Measurements from ENCODE around the gene ZNF879.
A peak's percentile ranks its signal among the peaks of the same experiment; 100 is the strongest.

ZNF879 gene

DNA sequence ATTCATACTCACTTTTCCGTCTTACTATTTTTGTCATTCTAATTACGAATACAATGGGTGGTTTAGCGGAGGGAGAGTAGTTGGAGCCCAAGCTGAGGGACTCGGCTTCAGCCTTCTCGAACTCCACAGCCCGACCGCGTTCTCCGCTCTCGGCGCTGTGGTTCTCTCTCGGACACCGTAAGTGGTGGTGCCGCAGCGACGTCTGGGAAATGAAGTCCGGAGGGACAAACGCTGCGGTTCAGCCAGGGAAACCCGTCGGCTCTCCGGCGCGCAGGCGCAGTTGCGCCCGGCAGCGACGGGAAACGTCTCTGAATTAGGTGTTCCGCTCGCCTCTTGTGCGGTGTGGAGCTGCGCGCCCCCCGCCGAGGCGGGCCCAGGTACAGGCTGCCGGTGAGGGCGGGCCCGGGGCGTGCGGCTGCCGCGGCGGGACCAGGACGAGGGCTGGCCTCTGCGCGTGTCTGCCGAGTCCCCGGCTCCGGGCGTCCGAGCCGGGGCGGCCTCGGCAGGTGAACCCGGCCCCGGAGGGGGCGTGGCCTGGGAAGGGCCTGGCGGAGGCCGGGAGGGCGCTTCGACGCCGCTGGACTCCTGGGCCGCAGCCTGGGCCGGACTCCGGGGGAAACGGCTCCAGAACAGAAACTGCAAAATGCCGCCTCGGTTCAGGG is at the start of gene ZNF879:
ZNF879 (plus strand) TSS at position 277 of the 662 bp plus-strand sequence. CDS start 1,201 bp downstream, outside the sequence.
- peak; percentile 96 for DNase-seq

DNA sequence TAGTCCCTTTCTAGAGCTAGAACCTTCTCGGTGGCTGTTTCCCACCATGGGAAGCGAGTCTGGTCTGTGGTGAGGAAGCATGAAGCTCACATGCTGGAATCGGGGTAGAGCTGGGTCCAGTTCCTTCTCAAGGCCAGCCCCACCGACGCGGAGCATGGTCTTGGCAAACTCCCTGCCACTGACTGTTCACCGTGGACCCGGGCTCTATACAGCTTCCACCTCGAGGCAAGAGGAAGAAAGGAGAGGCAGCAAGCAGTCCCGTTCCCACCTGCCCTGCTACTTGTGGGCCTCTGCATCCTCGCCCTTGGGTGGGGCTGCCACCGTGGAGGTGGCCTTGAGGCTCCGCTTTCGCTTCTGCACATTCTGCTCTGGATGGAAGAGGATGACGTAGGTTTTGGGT is 42.2 kb upstream of the ZNF879 start:
- no peak for DNase-seq

DNA sequence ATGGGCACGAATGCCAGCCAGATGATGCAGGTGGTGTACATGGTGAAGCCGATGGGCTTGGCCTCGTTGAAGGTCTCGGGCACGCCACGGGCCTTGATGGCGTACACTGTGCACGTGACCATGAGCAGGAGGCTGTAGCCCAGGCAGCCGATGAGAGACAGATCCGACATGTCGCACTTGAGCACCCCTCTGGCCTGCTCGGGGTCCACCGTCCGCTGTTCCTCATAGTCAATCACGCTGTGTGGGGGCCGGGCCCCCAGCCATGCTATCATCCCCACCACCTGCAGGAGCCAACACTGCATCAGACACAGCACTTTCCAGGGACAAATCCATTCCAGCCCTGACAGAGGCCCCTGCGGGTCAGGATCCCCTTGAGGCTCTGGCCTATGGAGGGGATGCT is 40.7 kb upstream of the ZNF879 start:
- no peak for DNase-seq

DNA sequence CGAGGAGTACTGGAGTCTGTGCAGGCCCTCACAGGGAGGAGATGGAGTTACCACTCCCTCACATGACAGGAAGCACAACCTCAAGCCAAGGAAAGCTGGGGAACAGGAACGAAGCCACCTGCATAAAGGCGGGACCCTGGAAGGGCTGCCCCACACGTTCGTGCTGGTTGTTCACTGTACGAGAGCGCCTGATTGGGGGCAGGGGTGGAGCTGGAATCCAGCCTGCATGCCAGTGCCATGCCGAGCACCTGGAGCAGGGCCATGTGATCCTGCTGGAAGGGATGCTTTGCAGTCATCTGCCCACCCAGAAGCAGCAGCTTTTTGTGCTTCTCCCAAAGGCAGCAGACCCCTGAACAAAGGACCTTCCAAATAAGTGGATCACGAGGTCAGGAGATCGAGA is 39.9 kb upstream of the ZNF879 start:
- no peak for DNase-seq

DNA sequence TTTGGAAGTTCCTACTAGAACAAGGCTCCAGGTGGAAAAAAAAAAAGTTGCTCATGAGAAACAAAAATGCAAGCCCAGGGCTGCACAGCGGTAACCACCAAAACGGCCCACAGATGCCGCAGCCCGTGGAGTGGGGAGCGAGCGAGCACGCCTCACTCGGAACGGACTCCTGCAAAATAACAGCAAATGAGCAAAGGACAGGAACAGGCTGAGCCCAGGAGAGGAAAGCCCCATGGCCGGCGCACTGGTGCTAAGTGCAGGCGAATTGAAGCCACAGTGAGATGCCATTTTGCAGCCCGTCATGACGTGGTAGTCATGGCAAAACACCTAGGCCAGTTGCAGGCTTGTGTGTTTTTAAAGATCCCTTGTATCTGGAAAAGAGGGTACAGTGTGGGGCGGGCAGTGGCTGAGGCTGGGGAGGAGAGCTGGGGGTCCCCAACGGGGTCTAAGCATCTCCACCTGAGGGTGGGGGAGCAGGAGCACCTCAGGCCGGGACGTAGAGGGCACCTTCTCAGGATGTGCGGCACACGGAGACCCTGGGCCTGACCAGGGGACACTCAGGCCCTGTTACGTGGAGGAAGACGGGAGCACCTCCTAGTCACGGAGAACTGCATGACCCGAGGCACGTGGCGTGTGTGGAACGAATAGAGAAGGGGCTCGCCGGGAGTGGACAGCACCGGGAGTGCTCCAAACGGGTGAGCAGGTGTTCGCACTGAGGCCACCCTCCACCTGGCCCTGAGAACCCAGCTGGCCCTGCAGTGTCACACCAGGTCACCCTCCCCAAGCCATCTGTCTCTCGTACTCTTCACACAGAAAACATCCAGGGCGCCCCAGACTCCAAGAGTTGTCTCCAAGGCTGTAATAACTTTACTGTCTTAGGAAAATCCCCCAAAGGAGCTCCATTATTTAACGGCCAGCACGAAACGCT is 39.2 kb upstream of the ZNF879 start:
- no peak for DNase-seq

DNA sequence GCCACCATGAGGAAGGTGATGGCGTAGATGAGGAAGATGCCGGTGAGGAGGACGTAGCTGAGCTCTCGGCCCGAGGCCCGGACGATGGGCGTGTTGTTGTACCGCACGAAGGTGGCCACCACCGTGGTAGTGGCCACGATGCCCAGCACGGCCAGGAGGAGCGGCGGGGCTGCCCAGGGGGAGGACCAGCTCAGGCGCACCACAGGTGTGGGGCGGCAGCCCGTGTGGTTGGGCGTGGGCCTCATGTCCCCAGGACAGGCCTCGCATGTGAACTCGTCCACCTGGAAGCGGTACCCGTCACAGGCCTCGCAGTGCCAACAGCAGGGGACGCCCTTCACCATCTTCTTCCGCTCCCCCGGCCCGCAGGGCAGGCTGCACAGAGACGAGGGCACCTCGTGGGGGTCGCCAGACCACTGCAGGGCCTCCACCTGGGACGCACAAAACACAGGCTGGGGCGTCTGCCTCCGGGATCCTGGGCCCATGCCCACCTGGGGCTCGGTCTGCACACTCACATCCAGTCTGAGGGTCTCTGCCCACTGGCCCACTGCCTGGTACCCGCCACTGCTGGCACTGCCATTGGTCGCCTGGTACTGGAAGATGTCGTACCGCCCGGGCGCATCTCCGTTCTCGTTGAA is 37.2 kb upstream of the ZNF879 start:
- DNase-seq: no peak

DNA sequence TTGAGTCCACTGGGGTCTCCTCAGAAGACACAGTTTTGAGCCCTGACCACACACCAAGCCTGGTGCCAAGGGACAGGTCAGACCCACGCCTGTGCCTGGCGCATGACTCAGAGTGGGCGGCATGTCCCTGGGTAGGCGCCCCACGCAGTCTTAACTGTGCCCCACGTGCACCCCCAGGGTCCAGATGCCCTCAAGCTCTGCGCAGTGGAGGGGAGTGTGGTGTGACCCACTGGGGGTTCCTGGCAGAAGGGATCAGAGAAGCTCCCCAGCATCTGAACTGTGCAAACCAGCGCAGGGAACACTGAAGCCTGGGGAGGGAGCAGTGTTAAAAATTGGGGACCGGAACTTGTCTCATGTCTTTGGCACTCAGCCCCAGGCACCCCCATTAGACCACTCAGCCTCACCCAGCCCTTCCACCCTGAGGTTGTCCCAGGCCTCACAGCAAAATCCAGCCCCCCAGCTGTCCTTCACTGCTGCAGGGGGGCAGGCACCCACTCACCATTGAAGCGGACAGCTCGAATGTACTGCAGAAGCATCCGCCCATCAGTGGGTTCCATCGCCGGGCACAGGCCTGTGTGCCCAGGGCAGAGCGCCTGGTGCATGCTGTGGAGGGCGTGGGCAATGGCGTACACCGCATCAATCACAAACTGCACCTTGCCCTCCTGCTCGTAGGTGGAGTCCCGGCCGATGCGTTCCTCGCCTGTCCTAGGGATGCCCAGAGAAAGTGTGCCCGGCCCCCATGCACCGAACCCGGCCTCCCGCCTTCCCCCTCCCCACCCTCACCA is 35.0 kb upstream of the ZNF879 start:
- DNase-seq: no peak

DNA sequence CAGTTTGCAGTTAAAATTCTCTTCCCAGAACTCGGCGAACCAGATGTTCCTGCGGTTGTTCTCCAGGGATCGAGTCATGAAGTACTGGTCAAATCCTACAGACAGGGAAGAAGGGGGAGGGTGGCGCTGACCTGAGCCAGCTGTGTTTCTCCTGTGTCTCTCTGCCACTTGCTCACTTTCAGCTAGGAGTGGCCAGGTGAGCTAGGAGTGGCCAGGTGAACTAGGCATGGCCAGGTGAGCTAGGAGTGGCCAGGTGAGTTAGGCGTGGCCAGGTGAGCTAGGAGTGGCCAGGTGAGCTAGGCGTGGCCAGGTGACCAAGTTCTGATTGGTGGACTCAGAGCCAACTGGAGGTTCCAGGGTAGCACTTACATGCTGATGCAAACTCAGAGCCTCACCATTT is 34.3 kb upstream of the ZNF879 start:
- no peak for DNase-seq

DNA sequence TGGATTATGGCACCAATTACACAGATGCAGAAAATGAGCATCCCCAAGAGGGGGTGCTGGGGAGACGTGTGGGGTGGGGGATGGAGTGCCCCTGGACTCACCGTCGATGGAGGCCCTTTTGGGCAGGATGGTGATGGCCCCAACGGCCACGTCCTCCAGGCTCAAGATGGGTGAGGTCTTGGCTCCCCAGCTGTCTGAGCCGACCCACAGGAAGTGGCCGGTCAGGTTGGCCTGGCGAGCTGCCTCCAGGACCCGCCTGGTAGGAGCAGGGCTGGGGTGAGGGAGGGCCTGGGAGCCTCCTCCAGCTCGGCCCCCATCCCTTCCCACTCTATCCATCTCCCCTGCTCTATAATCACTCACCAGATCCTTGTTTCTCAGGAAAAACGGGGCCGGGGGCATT is 33.1 kb upstream of the ZNF879 start:
- DNase-seq: no peak

DNA sequence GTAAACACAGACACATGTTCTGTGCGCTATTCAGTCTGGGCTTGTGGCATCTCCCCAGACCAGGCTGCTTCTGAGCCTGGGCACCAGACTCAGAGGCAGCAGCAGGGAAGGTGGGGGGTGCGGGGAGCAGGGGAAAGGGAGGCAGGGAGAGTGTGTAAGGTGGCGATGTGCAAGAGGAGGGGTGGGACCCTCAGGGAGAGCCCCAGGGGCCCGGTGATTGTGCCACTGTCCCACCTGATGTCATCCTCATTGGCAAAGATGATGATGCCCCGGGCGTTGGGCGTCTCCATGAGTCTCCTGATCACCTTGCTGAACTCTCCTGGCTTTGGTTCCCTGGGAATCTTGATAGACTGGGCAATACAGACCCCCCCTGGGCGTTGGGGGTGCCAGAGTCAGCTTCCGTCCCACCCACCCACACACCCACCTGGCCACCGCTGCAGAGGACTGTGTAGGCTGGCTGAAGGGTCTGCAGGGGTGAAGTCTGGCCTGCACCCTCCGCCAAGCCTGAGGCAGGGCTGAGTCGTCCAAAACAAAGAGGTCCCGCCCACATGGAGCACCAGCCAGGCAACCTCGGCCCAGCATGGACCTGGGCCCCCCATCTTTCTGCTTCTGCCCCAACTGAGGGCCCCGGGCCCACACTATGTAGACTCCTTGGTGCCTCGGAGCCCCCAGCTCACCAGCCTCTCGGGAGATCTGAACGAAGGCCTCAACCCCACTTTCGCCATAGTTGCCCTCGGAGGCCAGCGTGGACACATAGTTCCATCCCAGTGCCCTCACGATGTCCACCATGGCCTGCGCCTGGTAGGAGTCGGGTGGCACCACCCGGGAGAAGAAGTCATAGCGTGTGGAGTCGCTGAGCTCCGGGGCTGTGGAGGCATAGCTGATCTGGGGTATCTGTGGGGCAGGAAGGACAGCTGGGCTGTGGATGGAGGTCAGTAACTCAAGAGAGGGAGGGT is 32.1 kb upstream of the ZNF879 start:
- no peak for DNase-seq

DNA sequence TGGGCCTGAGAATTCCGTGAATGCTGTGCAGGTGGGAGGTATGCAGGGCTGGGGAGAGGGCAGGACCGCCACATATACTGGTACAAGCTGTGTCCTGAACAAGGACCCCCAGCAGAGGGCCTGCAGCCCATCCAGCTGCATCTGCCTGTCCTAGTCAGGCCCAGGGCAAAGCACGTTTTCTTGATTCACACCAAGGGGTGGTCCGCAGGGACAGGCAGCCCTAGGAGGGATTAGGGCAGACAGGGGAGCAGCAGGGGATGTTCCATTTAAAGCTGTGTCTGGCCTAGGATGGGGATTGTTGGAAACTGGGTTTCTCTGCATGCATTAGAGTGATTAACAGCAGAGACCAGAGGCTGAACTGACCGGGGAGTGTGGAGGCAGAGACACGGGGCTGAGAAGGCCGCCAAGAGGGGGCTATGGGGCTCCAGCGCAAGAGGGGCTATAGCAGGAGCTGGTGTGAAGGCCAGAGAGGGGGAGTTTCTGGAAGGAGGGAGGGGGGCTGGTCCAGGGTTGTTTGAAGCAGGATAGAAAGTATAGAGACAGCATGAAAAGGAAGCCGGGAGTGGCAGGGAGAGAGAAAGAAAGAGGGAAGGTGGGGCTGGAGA is 31.2 kb upstream of the ZNF879 start:
- DNase-seq: no peak

DNA sequence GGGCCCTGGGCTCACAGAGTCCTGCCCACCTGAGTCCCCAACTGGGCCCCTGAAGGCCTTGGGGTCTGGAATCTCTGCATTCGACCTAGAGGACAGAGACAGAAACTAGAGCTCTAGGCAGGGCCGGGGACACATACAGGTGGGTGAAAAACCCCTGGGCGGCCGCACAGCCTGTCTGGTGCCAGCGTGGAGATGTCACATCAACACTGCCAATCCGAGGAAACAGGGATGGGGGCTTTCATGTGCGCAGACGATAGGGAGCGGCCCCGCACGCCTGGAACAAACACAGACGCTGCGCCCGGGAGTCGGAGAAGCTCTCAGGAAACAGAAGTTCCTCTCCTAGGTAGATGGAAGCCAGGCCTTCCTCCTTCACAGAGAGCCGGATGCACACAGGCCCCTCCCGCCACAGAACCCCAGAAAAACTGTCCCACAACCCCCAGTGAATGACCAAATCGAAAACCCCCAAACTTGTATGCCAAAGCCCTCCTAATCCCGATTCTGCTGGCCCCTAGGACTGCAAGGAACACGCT is 30.3 kb upstream of the ZNF879 start:
- DNase-seq: no peak

DNA sequence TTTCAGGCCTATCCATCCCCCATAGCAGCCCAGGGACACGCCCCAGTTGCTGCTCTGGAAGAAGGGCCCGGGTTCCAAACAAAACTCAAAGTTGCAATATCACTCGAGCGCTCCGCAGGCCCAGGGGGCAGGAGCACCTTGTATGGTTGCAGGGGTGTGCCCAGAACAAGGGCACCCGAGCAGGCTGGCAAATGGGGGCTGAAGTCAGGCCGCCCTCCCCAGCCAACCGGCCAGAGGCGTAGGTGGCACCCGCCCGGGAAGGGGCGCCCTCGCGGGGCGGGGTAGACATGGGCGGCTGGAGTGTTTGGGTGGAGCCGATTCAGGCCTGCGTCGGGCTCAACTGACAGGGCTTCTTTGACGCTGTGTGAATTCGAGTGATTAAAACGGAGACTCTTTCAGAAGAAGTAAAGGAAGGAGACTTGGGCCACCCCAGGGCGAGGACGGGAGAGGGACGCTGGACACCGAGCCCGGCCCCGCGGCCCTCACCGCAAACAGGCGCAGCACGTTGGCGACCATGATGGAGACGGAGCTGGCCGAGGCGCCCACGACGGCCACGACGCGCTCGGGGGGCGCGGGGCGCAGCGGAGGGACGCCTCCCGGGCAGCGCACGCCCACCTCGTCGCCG is 29.5 kb upstream of the ZNF879 start:
- DNase-seq: no peak

DNA sequence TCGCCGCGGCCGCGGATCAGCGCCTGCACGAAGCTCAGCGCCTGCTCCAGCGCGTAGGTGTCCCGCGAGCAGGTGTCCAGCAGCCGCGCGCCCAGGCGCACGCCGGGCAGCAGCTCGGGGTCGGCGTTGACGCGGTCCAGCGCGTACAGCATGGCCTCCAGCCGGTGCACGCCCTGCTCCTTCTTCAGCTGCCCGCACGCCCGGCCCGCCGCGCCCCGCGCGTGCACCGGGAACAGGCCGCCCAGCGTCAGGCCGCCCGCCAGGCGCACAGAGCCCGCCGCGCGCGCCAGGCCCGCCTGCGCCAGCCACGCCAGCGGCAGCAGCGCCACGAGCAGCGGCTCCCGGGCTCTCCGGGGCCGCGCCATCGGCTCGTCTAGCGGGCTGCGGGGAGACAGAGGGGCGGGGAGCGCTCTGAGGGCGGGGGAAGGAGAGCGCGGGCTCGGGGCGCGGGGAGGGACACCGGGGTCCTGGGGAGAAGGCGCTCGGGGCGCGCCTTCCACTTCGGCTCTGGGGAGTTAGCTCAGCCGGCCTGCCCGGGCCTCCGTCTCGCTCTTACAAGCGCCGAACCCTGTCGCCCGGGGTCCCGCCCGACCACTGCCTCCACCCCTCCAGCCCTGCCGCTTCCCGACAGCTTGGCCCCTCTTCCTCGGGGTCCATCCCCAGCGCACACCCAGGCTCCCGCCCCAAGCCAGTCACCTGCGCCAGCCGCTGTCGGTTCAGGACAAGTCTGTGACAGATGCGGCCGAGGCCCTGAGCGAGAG is 28.8 kb upstream of the ZNF879 start, which contains the start of gene GRM6:
GRM6 (minus strand) TSS at position 741 of the 761 bp plus-strand sequence; CDS start at position 365, 376 bp downstream.
- DNase-seq: no peak

DNA sequence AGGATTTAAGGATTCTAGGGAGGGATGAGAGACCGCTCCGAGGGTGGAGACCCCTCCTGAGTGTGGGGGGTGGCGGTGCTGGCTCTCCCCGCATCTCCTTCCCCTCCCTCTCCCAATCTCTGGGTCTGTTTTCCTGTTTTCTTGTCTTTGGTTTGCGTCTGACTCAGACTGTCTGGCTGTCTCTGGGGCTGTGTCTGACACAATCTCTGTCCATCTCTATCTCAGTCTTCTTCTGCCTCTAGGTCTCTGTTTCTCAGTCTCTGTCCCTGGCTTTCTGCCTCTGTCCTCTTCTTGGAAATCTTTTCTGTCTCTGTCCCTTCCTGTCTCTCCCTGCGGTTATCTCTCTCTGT is 28.3 kb upstream of the ZNF879 start:
- no peak for DNase-seq

DNA sequence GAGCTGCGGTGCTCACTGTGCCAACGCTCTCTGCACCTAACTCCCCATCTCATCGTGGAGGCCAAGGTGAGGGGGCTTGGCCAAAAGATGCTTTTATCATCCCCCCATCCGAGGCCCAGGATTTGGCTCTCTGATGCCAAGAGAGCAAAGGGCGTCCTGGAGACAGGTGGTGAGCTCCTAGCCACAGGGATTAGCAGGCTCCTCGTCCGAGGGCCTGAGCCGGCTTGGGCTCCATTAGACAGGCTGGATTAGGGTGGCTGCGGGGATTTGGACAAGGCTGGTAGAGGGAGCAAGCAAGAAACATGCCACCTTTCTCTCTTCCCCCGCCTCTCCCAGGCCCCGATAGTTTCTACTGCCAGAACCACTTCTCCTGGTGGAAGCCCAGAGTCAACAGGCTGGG is 27.4 kb upstream of the ZNF879 start:
- no peak for DNase-seq

DNA sequence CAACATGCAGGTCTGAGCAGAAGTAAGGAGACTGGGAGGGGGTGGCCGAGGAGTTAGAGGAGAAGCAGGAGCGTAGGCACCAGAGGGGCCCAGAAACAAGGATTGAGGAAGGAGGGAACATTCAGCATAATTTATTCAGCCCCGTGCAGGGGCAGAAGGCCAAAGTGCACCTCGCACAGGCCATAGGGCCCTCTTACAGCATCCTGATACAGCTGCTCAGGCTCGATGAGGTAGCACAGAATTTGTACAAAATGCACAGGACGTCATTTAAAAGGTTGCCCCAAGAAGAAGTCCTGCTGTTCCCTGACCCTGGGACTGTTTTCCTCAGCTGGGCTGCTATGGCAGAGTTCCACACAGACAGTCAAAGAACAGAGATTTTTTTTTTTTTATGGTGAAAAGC is 26.4 kb upstream of the ZNF879 start:
- DNase-seq: no peak

DNA sequence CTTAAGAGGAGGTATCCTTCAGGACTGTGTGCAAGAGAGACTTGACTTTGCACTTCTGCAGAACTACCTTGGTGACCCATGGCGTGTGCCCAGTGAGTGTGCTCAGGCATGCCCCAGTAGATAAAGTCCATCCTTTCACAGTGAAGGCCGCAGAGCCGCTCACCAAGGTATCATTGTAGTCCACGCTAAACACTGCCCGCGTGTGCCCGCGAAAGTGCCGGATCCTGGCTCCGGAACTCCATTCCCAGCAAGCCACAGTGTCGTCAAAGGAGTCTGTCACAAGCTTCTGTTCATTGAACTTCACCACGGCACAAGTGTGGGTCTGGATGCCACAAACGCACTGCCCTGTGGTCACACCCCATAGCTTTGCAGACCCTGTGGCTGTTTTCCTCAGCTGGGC is 25.2 kb upstream of the ZNF879 start:
- no peak for DNase-seq

DNA sequence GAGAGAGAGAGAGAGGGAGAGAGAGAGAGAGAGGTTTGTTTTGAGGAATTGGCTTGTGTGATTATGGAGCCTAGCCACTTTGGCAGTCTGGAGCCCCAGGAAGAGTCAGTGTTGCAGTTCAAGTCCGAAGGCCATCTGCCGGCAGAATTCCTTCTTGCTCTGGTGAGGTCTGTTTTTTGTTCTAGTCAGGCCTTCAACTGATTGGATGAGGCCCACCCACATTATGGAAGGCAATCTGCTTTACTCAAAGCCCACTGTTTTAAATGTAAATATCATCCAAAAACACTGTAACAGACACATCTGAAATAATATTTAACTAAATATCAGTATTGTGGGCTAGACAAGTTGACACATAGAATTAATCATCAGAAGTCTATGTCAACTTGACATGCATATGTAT is 17.0 kb upstream of the ZNF879 start:
- DNase-seq: no peak

DNA sequence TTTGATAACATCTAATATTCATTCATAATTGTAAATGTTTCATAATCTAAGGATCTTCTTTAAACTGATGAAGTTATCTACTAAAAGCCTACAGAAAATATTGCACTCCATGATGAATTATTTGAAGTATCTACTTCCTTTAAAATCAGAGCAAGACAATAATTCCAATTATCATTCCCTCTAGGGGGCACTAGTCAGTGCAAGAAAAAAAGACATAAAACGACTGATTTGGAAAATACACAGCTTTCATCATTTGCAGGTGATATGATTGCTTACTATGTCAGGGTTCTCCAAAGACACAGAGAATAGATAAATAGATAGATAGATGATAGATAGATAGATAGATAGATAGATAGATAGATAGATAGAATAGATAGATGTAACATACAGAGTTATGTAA is 14.9 kb upstream of the ZNF879 start:
- DNase-seq: no peak

Data from CD4-positive, alpha-beta T cell treated with Interleukin-21 for 1 hour (primary cell).